Endodermal cell (in vitro differentiated cells): ENCODE measurements around the gene MYH9. TPM values are rescaled to one million over a fixed set of nuclear protein-coding genes. Genes with fewer than 3 reads are reported as not detected.

Source experiments
- DNase-seq: peaks from one replicate; pipeline ENCODE4 v3.0.0-alpha.2; 2017
- H3K27ac ChIP-seq: 2 replicates; pipeline ENCODE4 v1.5.1; 2013; ENCODE audit warnings: mild to moderate bottlenecking, low read depth, low read length, moderate library complexity
- H3K27me3 ChIP-seq: 2 replicates; pipeline ENCODE4 v1.6.1; 2013; ENCODE audit warnings: mild to moderate bottlenecking, low read length, moderate library complexity; ENCODE audit not compliant: insufficient read depth, control insufficient read depth, poor library complexity, severe bottlenecking
- H3K36me3 ChIP-seq: 2 replicates; pipeline ENCODE4 v1.7.0; 2013; ENCODE audit warnings: mild to moderate bottlenecking, low read length, moderate library complexity; ENCODE audit not compliant: control insufficient read depth, insufficient read depth
- H3K4me1 ChIP-seq: one replicate; pipeline ENCODE4 v1.7.0; 2013; ENCODE audit warnings: low read length; ENCODE audit not compliant: control insufficient read depth, insufficient read depth
- H3K4me3 ChIP-seq: 2 replicates; pipeline ENCODE4 v1.5.1; 2013; ENCODE audit warnings: mild to moderate bottlenecking, low read length, moderate library complexity
- H3K9ac ChIP-seq: 2 replicates; pipeline ENCODE4 v1.6.1; 2013; ENCODE audit warnings: mild to moderate bottlenecking, low read length, moderate library complexity; ENCODE audit not compliant: poor library complexity, severe bottlenecking; ENCODE audit errors: extremely low read depth
- H3K9me3 ChIP-seq: 2 replicates; pipeline ENCODE4 v1.6.1; 2013; ENCODE audit warnings: mild to moderate bottlenecking, low read length, moderate library complexity; ENCODE audit not compliant: control insufficient read depth
- H3K27ac Mint-ChIP-seq: 2 replicates; pipeline ENCODE4 v1.8.0; 2020; ENCODE audit warnings: mixed read lengths
- H3K27me3 Mint-ChIP-seq: 2 replicates; pipeline ENCODE4 v1.8.0; 2021; ENCODE audit warnings: mild to moderate bottlenecking, mixed read lengths; ENCODE audit not compliant: insufficient read depth
- H3K36me3 Mint-ChIP-seq: 2 replicates; pipeline ENCODE4 v1.8.0; 2020; ENCODE audit warnings: low read depth, mixed read lengths
- H3K4me1 Mint-ChIP-seq: 2 replicates; pipeline ENCODE4 v1.8.0; 2020; ENCODE audit warnings: mixed read lengths
- H3K4me3 Mint-ChIP-seq: 2 replicates; pipeline ENCODE4 v1.8.0; 2020; ENCODE audit warnings: mild to moderate bottlenecking, moderate library complexity, mixed read lengths
- H3K9me3 Mint-ChIP-seq: 2 replicates; pipeline ENCODE4 v1.8.0; 2020; ENCODE audit warnings: mild to moderate bottlenecking, mixed read lengths
- WGBS, 2 experiments: methylation state at CpG; one replicate each; pipeline versions ENCODE4 v1.1.5 to v1.1.7; 2013; ENCODE audit warnings: missing lambda C conversion rate in 2 of 2, mixed read lengths in 1 of 2; ENCODE audit not compliant: insufficient coverage in 1 of 2, insufficient read length in 1 of 2; 5-methylcytosine and 5-hydroxymethylcytosine counted together
- total RNA-seq, 2 donors: library from RNA; stranded (reverse); fragmentation: NEBNext Ultra II Directional in 1 of 2; extraction: Animal tissue kit (Norgen Biotek cat#: 25700) in 1 of 2; gene quantifications; 2 replicates in 1 of 2; 3 replicates in 1 of 2; pipeline ENCODE4 v1.2.1, GENCODE V29; 2021
- TF ChIP-seq, protein P1 (sequence below): fragments of 200-600 bp; sonication (generic); conservative IDR thresholded peaks from 2 replicates; pipeline ENCODE4 v1.5.0; 2021; ENCODE audit warnings: antibody characterized with exemption, mild to moderate bottlenecking

MYH9 gene
- total RNA-seq, 2 donors from 2014 or later = 270 to 288 TPM

GRCh38 chr22:36334821-36335603 is 52.8 kb downstream of the MYH9 start:
- Histone ChIP-seq H3K9me3 (no peaks in the 10 kb centered on the region), H3K36me3 (peaks cover 95% of the 10 kb centered on the region), H3K4me1 (peaks cover 48% of the 10 kb centered on the region), H3K9ac (no peak overlapping the region), H3K4me3 (no peak overlapping the region), H3K27ac (peak overlapping the region; percentile 85), H3K27me3 (no peaks in the 10 kb centered on the region)
- H3K36me3 Mint-ChIP-seq = peaks cover 61% of the 10 kb centered on the region
- H3K4me1 Mint-ChIP-seq = peaks cover 62% of the 10 kb centered on the region
- no peak for DNase-seq
- H3K4me3 Mint-ChIP-seq = no peak overlapping the region
- no peaks in the 10 kb centered on the region for H3K27me3 Mint-ChIP-seq
- 71 to 90% methylated on average over 15 to 17 of the region's 17 CpGs for WGBS, 2 experiments
- TF ChIP-seq, protein P1, sequence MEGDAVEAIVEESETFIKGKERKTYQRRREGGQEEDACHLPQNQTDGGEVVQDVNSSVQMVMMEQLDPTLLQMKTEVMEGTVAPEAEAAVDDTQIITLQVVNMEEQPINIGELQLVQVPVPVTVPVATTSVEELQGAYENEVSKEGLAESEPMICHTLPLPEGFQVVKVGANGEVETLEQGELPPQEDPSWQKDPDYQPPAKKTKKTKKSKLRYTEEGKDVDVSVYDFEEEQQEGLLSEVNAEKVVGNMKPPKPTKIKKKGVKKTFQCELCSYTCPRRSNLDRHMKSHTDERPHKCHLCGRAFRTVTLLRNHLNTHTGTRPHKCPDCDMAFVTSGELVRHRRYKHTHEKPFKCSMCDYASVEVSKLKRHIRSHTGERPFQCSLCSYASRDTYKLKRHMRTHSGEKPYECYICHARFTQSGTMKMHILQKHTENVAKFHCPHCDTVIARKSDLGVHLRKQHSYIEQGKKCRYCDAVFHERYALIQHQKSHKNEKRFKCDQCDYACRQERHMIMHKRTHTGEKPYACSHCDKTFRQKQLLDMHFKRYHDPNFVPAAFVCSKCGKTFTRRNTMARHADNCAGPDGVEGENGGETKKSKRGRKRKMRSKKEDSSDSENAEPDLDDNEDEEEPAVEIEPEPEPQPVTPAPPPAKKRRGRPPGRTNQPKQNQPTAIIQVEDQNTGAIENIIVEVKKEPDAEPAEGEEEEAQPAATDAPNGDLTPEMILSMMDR = no peak
- H3K27ac Mint-ChIP-seq = peak overlapping the region; percentile 92
- H3K9me3 Mint-ChIP-seq = no peaks in the 10 kb centered on the region

DNA sequence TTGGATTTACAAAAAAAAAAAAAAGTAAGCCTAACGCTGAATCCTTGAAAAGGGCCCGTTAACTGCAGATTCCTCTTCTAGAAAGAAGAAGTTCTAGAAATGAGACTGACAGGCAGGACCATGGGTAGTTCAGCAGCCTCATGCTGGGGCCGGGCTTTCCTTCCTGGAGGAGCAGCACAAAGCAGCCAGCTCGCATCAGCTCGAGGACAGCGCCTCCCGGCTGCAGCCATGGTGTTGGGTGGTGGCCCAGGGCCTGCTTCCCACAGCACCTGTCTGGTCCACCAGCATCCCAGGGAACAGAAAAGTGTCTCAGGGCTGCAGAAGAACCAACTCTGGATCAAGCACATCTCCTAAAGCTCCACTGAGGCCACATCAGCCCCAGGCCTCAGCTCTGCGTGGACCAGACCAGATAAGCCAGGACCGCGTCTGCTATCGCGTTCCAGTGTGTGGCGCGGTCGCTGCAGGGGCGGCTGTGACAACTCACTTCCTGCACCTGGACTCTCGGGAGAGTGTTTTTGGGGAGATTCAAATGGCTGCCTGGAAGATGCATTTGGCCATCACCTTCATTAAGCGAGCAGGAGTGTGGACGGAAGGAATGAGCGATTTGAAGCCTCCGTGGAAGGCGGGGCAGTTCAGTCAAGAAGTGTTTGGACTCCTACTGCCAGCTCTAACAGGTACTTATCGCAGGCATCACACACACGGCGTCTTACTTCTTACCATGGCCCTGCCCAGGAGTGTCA is 53.5 kb downstream of the MYH9 start:
- peak; percentile 87 for DNase-seq
- H3K27me3 Mint-ChIP-seq = no peaks in the 10 kb centered on the region
- Histone ChIP-seq H3K27ac (peak overlapping the region; percentile 85), H3K27me3 (no peaks in the 10 kb centered on the region), H3K9ac (no peak overlapping the region), H3K4me3 (no peak overlapping the region), H3K36me3 (peaks cover 92% of the 10 kb centered on the region), H3K9me3 (no peaks in the 10 kb centered on the region), H3K4me1 (peaks cover 54% of the 10 kb centered on the region)
- TF ChIP-seq, protein P1 = peak; percentile 62
- peaks cover 69% of the 10 kb centered on the region for H3K4me1 Mint-ChIP-seq
- peaks cover 60% of the 10 kb centered on the region for H3K36me3 Mint-ChIP-seq
- H3K9me3 Mint-ChIP-seq = no peaks in the 10 kb centered on the region
- H3K4me3 Mint-ChIP-seq = no peak overlapping the region
- H3K27ac Mint-ChIP-seq = peak overlapping the region; percentile 92
- 96% methylated on average over 20 to 25 of the region's 25 CpGs for WGBS, 2 experiments

DNA sequence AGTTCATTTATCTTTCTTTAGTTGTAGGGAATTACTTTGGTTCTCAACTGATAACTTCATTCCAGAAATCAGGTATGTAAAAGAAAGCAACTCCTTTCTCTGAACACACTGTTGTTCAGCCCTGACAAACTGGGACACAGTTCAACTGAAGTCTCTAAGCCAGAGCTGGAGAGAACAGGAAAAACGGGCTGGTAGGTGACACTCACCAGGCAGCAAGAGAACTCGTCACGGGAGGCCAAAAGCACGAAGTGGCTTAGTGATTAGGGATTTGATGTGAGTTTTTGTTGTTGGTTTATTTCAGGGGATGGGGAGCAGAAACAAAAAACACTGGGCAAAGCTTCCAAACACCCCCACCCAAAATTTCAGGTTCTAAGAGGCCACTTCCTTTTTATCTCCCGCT is 54.1 kb downstream of the MYH9 start:
- Mint-ChIP-seq H3K4me3 (no peak overlapping the region), H3K9me3 (no peaks in the 10 kb centered on the region), H3K36me3 (peaks cover 59% of the 10 kb centered on the region), H3K27me3 (no peaks in the 10 kb centered on the region), H3K27ac (peak overlapping the region; percentile 90), H3K4me1 (peaks cover 75% of the 10 kb centered on the region)
- WGBS, 2 experiments = 93 to 100% methylated on average over 4 to 5 of the region's 5 CpGs
- H3K4me1 ChIP-seq = peaks cover 60% of the 10 kb centered on the region
- TF ChIP-seq, protein P1 = no peak
- H3K27ac ChIP-seq = no peak overlapping the region
- H3K9me3 ChIP-seq = no peaks in the 10 kb centered on the region
- H3K9ac ChIP-seq = no peak overlapping the region
- peaks cover 90% of the 10 kb centered on the region for H3K36me3 ChIP-seq
- H3K27me3 ChIP-seq = no peaks in the 10 kb centered on the region
- DNase-seq = no peak
- H3K4me3 ChIP-seq = no peak overlapping the region
